Measurements from ENCODE around the gene UPK1B.

The UPK1B gene

GRCh38 chr3:119176778-119177177 is 3.4 kb downstream of the UPK1B start:
- no peak for DNase-seq (ENCODE audit: low spot score)

DNA sequence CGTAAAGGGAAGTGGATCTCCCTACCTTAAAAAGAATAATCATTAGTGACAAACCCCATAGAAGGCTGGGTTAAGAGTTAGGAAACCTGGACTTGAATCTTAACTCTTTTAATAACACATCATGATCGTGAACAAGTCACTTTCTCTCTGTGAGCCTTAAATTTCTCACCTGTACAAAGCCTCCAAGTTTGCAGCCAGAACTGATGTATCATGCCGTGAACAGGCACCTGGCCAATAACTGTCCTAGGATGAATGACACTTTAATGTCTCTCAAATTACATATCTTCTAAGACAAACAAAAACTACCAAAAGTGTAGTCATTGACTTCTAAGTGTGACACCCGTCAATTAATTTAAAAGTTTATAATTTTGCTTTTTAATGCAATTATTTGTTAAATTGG is 3.9 kb downstream of the UPK1B start:
- DNase-seq (ENCODE audit: low spot score): no peak

GRCh38 chr3:119181765-119182164 is 8.4 kb downstream of the UPK1B start:
- DNase-seq (ENCODE audit: low spot score): no peak

DNA sequence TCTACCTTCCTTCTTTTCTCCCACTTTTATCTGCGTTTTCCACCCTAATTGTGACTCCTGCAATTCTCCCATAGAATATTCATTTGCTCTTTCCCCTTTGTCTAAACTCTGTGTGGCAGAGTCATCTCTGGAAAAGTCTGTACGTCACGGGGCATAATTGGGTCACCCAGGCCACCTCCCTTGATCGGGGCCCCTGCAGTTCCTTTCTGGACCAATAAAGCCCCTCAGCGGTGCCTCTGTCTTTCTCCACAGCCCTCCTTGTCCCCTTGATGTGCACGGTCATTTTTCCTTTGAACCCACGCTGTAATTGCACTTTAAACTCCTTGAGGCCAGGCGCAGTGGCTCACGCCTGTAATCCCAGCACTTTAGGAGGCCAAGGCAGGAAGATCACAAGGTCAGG is 10.7 kb downstream of the UPK1B start:
- no peak for DNase-seq (ENCODE audit: low spot score)

DNA sequence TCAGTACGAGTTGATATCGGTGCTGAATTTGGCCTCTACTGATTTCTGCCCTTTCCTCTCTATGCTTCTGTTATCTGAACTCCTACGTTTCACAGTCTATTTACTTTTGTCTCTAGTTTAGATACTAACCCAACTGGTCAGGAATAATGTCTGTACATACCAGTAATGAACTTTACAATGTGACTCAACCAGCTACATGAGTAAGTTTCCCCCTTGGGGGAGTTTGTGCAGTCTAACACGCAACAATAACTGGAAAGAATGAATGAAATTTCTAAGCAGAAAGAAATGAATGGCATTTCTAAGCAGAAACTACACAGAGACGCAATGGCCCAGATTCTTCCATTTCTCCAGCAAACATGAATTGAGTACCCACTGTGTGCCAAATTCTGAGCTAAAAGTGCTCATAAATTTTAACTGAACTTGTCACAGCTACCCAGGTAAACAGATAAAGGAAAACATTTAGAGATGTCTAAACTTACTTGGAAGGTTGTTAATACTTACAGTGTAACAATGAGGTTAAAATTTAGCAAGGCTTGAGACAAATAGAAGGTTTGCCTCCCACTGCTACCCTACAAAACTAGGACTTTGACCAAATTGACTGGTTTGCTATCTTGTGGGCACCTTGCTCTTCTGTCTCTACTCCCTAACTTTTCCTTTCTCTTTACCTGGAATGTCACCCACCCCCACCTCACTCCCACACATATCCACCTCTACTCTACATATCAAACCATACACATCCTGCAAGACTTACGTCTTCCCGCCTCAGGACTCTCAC is 11.6 kb downstream of the UPK1B start:
- DNase-seq (ENCODE audit: low spot score): no peak

DNA sequence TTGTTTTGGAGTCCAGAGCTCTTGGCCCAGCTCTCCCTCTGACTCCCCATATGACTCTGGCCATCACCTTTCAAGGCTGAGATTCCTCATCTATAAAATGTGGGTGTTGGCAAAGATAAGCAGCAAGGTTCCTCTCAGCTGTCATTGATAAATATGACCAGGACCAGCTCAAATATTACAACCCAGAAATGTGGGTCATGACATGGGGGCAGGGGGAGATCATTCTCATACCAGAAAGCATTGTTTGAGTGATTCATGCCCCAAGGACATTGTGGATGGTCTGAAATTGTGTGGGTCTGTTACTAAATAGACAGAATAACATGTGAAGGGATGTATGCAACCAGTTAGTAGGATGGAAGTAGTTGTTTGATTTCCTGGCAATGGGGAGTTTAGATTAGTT is 13.9 kb downstream of the UPK1B start:
- DNase-seq (ENCODE audit: low spot score): no peak

DNA sequence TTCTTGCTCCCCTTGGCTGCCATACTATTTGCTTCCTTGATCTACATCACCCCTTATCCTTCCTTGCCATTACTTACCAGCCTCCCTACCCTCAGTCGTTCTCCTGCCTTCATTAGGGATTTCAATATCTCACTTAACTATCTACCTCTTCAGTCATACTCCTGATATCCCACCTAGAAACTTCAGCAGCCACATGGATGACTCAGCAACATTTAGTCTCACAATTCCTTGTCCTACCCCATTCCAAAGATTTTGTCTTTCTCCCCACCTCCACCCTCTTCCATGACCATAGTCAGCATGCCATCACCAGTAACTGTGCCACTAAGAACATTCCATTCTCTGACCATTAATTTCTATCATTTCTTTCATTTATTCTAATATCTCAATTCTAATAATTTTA is 18.4 kb downstream of the UPK1B start:
- DNase-seq (ENCODE audit: low spot score): no peak

DNA sequence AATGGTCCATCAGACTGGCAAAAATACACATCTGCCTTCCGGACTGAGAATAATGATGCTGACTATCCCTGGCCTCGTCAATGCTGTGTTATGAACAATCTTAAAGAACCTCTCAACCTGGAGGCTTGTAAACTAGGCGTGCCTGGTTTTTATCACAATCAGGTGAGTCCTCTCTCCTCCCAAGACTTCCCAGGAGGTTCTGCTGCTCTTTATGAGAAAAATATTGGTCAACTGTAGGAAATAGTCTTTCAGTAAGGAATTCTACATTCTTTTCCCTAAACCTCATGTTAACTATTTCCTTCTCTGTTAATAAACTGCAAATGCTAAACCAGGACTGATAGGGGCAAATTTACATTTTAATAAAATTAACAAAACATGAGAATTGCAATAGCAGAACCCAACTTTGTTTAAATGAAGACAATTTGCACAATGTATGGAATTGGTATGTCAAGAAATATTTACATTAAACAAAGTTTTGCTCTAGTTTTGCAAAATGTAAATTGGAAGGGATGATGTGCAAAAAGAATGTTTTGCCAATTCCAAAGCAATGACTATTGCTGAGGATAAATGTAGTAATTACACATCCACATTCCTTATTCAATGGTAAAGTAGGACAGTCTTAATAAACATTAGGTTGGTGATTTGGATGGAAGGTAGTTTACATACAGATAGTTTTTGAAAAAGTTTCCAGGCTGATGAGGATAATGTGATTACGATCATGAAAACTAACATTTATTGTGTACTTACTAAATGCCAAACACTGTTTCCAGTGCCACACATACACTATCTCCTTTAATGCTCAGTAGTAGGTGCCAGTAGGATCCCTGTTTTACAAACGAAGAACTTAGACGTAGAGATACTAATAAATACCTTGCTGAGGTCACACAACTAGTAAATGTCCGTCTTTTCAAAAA is 21.1 kb downstream of the UPK1B start:
- DNase-seq (ENCODE audit: low spot score): no peak

- DNase-seq (ENCODE audit: low spot score): no peak
These were observed 21.7 kb downstream of the UPK1B start for GRCh38 chr3:119195151-119195476.

DNA sequence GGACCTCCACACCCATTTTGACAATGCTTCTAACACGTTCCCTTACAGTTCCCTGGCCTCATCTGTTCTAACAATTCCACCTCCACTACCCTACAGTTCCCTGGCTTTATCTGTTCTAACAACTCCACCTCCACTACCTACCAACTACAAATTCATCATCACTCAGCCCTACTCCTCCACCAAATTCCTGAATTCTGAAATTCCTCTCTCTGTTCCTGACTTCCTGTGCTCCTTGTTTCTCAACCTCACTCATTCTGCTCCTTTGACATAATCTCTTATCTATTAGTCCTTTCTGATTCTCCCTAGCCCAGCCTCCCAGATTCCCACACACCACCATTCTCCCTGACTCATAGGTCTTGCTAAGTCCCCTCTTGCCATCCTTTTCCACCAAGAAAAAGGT is 22.5 kb downstream of the UPK1B start:
- DNase-seq (ENCODE audit: low spot score): no peak

GRCh38 chr3:119205209-119205608 is 31.8 kb downstream of the UPK1B start:
- no peak for DNase-seq (ENCODE audit: low spot score)

DNA sequence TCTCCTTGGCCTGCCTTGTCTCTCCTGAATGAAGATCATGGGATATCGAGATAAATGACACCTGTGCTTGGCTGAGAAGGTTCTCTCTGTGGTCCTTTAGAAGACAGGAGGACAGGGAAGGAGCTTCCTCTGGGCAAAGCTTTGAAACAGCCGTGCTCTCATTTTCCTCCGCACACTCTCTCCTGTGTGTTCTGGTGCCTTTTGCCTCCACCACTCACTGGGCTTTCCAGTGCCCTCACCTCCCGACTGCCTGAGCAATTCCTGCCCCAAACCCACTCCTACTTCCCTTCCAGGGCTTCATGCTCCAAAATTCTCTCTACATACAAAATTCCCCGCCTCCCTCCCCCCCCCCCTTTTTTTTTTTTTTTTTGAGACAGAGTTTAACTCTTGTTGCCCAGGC is 32.3 kb downstream of the UPK1B start:
- no peak for DNase-seq (ENCODE audit: low spot score)

DNA sequence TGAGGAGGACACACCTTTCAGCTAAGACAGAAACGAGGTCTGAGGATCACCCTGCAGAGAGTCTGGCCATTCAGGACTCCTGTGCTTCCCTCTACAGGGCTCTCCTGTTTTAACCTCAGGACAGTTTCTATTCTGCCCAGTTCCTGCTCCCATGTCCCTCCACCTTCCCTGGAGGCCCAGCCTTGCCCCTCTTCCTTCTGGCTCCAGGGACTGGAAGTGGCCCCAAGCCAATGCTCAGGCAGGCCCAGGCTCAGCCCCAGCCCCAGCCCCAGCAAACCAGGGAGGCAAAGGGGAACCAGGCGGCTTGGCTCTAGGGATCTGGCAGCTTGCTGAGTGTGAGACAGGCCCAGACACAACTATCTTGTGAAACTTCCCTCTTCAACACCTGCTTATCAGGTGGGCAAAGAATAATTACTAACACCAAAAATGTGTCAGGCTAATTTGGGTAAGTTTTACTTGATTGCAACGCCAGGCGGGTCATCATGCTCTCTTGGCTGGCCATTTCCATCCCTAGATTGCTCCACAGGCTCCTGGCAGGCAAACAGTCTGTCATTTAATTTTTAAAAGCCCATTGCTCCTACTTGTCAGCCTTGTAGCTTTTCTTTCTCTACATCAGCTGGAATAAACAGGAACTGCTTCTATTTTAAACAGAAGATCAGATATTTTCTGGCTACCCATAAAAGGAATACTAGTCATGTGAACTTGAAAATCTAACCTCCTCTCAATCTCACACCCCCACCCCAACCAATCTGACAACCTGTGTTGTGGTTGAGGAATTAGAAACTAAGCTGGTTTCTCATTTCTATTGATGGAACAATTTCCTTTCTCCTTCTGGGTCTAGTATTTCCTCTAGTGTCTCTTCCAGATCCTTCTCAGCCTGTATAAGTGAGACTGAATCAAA is 33.5 kb downstream of the UPK1B start:
- no peak for DNase-seq (ENCODE audit: low spot score)

DNA sequence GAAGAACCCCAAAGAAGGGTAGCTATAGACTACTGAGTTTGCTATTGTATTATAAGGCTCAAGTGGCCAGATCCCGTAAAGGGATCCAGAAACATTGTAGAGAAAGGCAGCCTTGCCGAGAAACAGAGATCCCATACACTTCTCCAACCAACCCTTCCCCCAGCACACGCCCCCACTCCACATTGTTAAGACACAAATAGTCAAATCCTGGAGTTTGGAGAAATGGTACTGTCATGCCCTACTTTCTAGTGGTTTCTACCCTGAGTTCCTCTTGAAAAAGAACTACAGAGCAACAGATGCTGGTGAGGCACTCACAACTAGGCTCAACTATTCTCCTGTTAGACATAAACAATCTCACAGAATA is 34.1 kb downstream of the UPK1B start:
- DNase-seq (ENCODE audit: low spot score): no peak

DNA sequence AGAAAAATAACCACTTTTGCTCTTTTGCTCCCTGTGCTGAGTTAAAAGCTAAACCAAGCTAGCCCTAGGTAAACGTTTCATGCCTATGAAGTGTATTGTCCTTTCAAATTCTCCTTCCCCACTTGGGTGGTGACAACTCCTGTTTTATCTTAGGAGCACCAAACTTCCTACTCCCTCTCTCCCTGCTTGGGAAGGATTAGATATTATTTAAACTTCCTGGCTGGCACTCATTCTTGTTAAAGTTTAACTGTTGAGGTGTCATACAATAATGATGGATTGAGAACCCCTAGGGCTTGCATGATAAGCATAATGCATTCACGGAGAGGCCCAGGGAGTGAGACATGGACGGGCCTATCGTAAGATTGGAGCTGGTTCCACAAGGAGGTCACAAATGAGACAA is 37.8 kb downstream of the UPK1B start:
- DNase-seq (ENCODE audit: low spot score): no peak

GRCh38 chr3:119211803-119212202 is 38.4 kb downstream of the UPK1B start:
- DNase-seq (ENCODE audit: low spot score): no peak

GRCh38 chr3:119219069-119219468 is 45.7 kb downstream of the UPK1B start:
- no peak for DNase-seq (ENCODE audit: low spot score)

GRCh38 chr3:119220198-119220597 is 46.8 kb downstream of the UPK1B start:
- no peak for DNase-seq (ENCODE audit: low spot score)

GRCh38 chr3:119220970-119221667 is 47.7 kb downstream of the UPK1B start:
- DNase-seq (ENCODE audit: low spot score): no peak

GRCh38 chr3:119221779-119222320 is 48.5 kb downstream of the UPK1B start:
- DNase-seq (ENCODE audit: low spot score): no peak

GRCh38 chr3:119222391-119222790 is 49.0 kb downstream of the UPK1B start:
- DNase-seq (ENCODE audit: low spot score): no peak

DNA sequence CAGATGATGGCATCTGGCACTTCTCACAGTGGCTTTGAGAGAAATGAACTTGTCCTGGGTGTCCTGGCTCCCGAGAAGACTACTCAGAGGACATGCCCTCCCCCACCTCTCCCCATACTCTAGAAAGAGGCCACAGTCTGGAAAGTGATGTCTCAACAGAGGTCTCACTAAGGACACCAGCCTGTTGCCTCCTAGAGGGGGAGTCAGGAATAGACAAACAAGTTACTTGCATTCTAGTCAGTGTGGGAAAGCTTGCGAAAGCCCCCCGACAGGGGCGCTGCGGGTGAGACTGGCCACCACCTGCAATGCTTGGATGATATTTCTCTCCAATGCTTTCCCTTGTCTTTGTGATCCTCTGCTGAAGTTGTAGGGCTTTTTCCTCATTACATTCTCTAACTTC is 50.1 kb downstream of the UPK1B start:
- DNase-seq (ENCODE audit: low spot score): no peak

Data from HuH-7.5 (cell line).